ENCODE measurements around the gene SAXO2.
"Not testable (repeated sequence)": the region's sequence is repeated elsewhere in the genome, so short reads cannot be mapped to it uniquely, and the experiment has no call there.

Gene SAXO2

GRCh38 chr15:82262422-82263026 lies at the start of gene SAXO2, which contains the start of gene EFL1:
Gene SAXO2, plus strand, starts transcription at chr15:82262818. Its CDS starts 62 bp downstream, at chr15:82262880.
Gene EFL1, minus strand, starts transcription at chr15:82262734. Its CDS starts 956 bp downstream, at chr15:82261778.
- peak; percentile 83 for DNase-seq

GRCh38 chr15:82216092-82216491 lies 46.5 kb upstream of the SAXO2 start:
- DNase-seq: not testable (repeated sequence)

DNA sequence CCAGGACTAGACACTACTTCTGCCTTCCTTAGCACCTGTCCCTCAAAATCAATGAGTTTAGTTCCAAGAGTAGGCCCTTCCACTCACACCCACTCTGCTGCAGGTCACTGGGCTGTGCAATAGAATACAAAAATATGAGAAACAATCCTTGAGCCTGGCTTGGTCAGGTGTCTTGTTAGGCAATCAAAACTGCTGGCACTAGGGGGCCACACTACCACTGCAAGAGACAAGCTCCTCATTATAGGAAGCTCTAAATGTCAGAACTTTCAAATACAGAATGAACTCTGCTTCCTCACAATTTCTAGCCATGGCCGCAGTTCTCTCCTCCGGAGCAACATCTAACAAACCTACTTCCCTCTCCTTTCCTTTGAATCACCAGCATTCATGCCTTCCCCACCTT lies 41.1 kb upstream of the SAXO2 start:
- peak; percentile 6 for DNase-seq

- peak; percentile 3 for DNase-seq
Measured at GRCh38 chr15:82228750-82229149, 33.9 kb upstream of the SAXO2 start.

DNA sequence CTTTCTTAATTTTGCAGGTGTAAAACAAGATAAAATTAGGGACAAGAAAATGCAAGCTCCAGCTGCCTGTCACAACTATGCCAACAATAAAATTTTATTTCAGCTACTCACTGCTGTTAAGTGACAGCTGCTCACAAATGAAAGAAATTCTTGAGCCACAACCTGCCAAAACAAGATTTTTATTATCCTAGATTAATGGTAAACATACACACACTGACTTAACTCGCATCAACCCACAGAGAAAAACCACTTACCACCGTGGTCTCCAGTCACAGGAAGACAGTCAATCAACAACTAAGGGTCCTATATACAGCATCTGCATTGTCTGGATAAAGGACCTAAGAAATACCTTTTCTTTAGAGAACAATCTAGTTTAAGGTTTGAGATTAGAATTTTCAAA lies 31.4 kb upstream of the SAXO2 start:
- no peak for DNase-seq

GRCh38 chr15:82231842-82232241 lies 30.8 kb upstream of the SAXO2 start:
- no peak for DNase-seq

DNA sequence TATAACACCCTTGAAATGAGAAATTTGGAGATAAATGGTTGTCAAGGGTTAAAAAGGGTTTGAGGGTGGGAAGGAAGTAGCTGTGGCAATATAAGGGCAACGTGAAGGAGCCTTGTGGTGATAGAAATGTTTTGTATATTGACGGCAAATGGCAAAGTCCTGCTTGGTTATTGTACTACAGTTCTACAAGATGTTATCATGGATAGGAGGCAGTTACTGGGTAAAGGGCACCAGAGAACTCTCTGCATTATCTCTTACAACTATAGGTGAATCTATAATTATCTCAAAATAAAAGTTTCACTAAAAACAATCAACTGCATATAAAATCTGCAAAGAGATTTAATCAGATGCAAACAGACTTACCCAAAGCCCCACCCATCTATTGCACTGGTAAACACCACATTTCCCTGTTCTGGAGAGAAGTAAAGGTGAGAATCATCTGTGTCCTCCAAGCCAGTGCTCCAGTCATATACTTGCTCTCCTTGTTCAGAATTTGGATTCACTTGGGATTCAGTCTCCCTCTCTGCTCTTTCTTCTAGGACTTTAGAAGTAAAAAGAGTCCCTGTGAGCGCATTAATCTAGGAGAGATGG lies 24.6 kb upstream of the SAXO2 start:
- not testable (repeated sequence) for DNase-seq

- DNase-seq: no peak
Measured at GRCh38 chr15:82239685-82240391, 22.8 kb upstream of the SAXO2 start.

- DNase-seq: peak; percentile 34
Measured at GRCh38 chr15:82241836-82242499, 20.6 kb upstream of the SAXO2 start.

- not testable (repeated sequence) for DNase-seq
Measured at GRCh38 chr15:82243644-82244043, 19.0 kb upstream of the SAXO2 start.

- DNase-seq: not testable (repeated sequence)
Measured at GRCh38 chr15:82245956-82246355, 16.7 kb upstream of the SAXO2 start.

- DNase-seq: peak; percentile 45
Measured at GRCh38 chr15:82248261-82248660, 14.4 kb upstream of the SAXO2 start.

DNA sequence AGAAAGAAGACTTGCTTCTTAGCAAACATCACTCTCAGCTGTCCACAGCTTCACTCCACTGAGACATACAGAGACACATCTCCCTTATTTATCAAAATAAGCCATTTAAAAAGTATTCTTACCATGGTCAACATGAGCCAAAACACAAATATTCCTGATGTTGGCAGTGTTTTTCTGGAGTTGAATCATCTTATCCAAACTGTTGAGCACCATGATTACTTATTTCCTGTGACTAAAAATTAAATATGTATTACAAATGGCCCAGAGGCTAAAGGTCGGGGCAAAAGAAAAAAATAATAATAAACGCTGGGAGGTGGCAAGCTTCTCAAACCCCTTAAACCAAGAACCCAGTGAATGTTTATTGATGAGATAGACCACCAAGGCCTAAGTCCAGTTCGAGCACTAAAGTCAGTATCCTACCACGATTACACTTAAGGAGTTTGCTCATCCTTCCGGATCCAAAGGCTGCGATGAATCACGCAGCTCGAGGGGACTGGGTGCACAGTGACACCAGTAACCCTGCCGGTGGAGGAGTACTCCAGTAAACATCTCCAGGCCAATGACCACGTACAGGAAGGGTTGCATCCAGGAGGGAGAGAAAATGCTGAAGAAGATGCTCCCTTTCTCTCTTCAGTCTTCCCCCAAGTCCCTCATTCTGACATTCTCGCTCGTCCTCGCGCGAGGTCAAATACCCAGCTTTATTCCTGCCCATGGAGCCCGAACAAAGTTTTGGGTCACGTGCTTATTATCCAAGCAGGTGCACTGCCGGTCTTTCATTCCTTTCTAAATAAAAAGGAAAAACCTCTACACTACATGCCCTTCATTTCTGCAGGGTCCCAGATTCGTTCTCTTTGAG lies 824 bp upstream of the SAXO2 start:
- peak; percentile 48 for DNase-seq

- DNase-seq: no peak
Measured at GRCh38 chr15:82263350-82263749, 732 bp downstream of the SAXO2 start.

- not testable (repeated sequence) for DNase-seq
Measured at GRCh38 chr15:82267137-82267536, 4.5 kb downstream of the SAXO2 start.

DNA sequence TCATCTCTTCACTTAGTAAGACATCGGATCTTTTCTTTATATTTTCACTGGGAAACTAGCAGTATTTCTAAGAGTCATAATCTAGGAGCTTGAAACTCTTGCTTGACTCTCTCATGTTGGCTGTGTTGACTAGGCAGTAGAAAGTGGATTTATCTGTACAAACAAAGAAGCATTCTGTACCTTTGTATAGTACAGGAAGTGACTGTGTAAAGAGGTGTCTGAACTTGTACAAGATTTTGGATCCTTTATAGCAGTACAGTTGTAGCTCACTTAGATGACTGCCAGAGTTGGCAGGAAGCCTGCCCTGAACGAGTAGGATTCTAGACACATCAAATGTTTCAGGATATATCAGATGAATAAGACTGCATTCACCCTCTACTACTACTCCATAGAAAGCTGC lies 5.8 kb downstream of the SAXO2 start:
- not testable (repeated sequence) for DNase-seq

DNA sequence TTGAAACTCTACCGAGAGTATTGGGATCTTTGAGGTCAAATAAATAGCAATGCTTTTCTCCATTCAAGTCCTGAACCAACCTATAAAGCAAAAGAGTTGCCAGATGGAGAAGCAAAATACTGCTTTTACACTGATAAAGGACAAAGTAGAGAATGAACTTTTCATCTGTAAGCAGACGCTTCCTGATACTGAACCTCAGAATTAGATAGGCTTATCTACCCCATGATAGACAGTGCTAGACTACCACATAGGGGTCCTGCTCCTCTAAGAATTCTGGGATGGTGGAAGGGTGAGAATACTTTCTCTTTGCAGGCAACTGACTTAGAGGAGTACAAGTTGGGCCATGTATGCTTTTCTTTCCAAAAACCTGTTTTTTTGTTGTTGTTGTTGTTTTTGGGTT lies 9.5 kb downstream of the SAXO2 start:
- no peak for DNase-seq

DNA sequence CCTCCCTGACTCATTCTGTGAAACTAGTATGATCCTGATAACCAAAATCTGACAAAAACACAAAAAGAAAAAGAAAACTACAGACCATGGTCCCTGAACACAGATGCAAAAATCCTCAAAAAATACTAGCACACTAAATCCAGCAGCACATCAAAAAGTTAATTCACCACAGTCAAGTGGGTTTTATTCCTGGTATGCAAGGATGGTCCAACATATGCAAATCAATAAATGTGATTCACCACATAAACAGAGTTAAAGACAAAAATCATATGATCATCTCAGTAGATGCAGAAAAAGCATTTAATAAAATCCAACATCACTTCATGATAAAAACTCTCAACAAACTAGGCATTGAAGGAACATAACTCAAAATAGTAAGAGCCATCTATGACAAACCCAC lies 12.8 kb downstream of the SAXO2 start:
- no peak for DNase-seq

DNA sequence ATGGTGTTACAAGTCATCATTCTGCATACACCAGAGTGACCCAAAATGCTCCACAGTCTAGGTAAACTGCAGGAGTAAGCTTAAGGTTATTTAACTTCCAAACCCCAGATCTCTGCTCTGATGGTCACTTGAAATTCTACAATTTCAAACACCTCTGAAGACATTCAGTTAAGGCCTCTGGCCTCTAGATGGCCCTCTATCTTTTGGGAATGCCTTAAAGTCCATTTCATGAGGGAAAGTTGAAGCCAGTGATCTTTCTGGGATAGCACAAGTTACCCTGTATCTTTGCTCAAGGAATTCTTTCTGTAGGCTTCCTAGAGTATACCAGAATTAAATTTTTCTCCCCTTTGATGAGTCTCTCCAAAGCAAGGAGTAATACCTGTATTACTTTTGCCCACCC lies 18.7 kb downstream of the SAXO2 start:
- not testable (repeated sequence) for DNase-seq

DNA sequence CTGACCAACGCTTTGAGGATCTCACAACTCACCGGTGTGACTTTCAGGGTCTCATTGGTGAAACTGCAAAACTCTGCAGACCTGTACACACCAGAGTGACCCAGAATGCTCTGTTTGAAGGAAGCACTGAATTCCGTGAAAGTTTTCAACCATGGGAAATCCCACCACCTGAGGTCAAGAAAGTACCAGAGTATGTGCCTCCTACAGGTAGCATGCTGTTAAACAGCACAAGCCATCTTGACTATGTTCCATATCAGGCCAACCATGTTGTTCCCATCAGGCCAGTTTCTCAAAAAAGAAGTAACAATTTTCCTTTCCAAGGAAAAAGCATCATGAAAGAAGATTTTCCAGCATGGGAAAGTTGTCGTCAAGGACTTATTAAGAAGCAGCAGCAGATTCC lies 19.8 kb downstream of the SAXO2 start:
- DNase-seq: not testable (repeated sequence)

DNA sequence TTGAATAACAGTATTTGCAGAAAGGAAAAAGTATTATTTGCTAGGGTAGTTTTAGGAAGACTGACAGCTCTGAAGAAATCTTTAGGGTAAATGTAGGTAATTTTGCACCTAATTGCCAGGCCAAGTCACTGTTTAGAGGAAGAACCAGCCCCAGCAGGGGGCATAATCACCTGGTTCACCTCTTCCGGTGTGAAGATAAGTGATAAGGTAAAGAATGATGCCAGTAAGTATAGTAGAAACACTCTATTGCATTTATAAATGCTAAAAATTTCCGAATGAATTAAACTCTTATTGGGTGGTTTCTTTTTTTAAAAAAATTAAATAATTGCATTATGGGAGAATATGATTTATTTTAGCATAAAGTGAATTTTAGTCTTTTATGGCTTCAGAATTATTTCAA lies 21.8 kb downstream of the SAXO2 start:
- not testable (repeated sequence) for DNase-seq

DNA sequence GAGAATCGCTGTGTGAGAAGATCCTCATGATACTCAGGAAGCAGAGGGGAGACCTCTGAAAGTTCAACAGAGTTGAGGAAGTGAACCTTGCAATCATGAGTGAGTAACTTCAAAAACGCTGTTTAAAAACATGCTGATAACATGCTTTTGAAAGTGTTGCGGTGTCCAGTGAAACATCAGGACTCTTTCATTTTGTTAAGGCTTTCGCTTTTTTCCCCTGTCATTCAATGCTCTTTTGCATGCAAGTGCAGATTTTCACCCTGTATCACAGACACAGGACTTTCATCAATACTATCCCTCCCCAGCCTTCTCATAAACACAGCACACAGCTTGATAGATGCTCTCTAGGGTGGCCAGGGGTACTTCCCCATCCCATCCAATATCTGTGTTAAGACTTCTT lies 23.9 kb downstream of the SAXO2 start:
- DNase-seq: not testable (repeated sequence)

DNA sequence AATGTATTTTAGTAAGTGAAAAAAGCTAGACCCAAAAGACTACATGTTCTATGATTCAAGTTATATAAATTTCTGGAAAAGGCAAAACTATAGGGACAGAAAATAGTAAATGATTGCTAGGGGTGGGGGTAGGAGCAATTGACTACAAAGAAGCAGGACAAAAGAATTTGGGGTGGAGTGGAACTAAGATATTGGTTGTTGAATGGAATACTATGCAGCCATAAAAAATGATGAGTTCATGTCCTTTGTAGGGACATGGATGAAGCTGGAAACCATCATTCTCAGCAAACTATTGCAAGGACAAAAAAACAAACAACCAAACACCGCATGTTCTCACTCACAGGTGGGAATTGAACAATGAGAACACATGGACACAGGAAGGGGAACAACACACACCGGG lies 25.6 kb downstream of the SAXO2 start:
- not testable (repeated sequence) for DNase-seq

All from fibroblast of skin of right quadriceps (primary cell).